ENCODE results near the gene MNDA.

MNDA gene

DNA sequence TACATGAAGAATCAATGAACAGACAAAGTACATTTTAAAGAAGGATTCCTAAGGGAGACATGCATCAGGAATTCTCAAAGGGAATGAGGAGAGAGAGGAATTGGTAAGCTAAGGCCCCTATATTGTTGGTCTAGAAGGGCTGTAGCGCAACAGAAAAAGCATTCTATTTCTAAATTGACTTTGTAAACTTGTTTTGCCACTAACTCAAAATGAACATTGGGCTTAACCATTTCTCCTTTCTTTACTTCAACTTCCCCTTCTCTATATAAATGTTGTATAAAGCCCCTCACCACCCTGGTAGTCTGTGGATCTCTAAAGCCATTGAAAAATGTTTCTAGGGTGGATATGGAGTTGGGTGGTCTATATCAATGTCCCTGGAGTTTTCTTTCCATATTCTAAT, 29.8 kb upstream of the MNDA start:
- DNase-seq: no peak
- H3K4me1 Mint-ChIP-seq: no peaks in the 10 kb centered on the region
- TF ChIP-seq, protein P1, sequence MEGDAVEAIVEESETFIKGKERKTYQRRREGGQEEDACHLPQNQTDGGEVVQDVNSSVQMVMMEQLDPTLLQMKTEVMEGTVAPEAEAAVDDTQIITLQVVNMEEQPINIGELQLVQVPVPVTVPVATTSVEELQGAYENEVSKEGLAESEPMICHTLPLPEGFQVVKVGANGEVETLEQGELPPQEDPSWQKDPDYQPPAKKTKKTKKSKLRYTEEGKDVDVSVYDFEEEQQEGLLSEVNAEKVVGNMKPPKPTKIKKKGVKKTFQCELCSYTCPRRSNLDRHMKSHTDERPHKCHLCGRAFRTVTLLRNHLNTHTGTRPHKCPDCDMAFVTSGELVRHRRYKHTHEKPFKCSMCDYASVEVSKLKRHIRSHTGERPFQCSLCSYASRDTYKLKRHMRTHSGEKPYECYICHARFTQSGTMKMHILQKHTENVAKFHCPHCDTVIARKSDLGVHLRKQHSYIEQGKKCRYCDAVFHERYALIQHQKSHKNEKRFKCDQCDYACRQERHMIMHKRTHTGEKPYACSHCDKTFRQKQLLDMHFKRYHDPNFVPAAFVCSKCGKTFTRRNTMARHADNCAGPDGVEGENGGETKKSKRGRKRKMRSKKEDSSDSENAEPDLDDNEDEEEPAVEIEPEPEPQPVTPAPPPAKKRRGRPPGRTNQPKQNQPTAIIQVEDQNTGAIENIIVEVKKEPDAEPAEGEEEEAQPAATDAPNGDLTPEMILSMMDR (IDR thresholded peaks at IDR 0.05): no peak
- H3K36me3 Mint-ChIP-seq (ENCODE audit: low read depth): no peaks in the 10 kb centered on the region
- no peaks in the 10 kb centered on the region for H3K9me3 Mint-ChIP-seq
- H3K4me3 Mint-ChIP-seq: no peak overlapping the region
- peaks cover 3% of the 10 kb centered on the region for H3K27me3 Mint-ChIP-seq (ENCODE audit: low read depth, poor library complexity)
- H3K27ac Mint-ChIP-seq: no peak overlapping the region

DNA sequence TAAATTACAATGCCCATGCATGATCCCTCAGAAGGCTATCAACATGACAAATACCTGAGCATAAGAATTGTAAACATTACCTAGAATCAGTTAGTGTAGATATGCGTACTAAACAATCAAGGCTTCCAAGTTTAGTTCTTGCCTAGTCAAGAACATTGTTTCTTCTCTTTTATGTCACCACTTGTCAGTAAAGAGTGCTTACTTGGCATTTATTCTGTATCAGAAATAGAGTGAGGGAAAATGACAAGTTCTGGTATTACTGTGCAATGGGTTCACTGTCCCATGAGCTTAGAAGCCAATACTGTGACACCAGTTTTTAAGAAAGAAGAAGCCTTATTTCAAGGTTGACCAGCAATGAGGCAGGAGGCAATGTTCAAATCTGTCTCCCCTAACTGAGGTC, 27.5 kb upstream of the MNDA start:
- no peak for DNase-seq
- Mint-ChIP-seq H3K27ac (no peak overlapping the region), H3K27me3 (ENCODE audit: low read depth, poor library complexity) (peaks cover 4% of the 10 kb centered on the region), H3K36me3 (ENCODE audit: low read depth) (no peaks in the 10 kb centered on the region), H3K4me1 (no peaks in the 10 kb centered on the region), H3K4me3 (no peak overlapping the region), H3K9me3 (no peaks in the 10 kb centered on the region)
- TF ChIP-seq, protein P1 (IDR thresholded peaks at IDR 0.05): no peak

DNA sequence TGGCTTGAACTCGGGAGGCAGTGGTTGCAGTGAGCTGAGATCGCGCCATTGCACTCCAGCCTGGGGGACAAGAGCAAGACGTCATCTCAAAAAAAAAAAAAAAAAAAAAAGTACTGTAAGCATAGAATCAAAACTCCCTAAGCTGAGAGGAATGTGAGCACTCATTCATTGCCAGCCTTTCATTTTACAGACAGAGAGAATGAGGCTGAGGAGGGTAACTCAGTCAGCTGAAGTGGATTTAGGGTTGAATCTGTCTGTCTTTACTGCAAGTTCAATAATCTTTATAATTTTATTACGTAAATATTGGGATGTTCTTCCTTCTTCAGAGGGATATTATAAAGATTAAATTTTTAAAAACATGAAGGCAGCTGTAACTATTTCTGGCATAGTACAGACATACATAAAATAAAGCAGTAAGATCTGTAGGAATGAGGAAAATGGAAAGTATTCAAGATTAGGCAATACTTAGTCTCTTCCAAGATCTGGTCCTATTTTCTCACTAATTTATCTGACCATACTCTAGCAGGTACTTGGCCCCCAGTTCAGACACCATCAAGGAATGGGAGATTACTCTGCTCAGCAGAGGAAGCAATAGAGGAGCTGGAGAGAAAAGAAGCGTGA, 24.1 kb upstream of the MNDA start:
- Mint-ChIP-seq H3K27me3 (ENCODE audit: low read depth, poor library complexity) (peaks cover 4% of the 10 kb centered on the region), H3K4me1 (no peaks in the 10 kb centered on the region), H3K27ac (no peak overlapping the region), H3K36me3 (ENCODE audit: low read depth) (no peaks in the 10 kb centered on the region), H3K4me3 (no peak overlapping the region), H3K9me3 (no peaks in the 10 kb centered on the region)
- TF ChIP-seq, protein P1 (IDR thresholded peaks at IDR 0.05): no peak
- no peak for DNase-seq

DNA sequence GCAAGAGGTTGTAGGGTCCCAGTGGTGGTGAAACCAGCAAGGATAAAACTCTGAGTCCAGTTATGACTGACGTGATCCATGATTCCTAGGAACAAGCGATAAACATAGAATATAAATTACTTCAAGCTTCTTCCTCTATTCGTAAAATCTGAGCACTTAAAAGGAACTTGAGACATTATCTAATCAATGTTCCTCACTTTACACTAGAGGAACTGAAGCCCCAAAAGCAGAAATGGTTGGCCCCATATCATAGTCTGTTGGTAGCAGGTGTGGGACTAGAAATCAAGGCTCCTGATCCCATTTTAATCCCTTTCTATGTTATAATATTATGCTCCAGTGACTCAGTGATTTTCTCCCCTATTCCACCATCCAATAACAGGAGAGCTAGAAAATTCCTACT, 21.9 kb upstream of the MNDA start:
- Mint-ChIP-seq H3K36me3 (ENCODE audit: low read depth) (no peaks in the 10 kb centered on the region), H3K4me1 (no peaks in the 10 kb centered on the region), H3K9me3 (no peaks in the 10 kb centered on the region), H3K27me3 (ENCODE audit: low read depth, poor library complexity) (peaks cover 4% of the 10 kb centered on the region), H3K4me3 (no peak overlapping the region), H3K27ac (no peak overlapping the region)
- DNase-seq: no peak
- TF ChIP-seq, protein P1 (IDR thresholded peaks at IDR 0.05): no peak

DNA sequence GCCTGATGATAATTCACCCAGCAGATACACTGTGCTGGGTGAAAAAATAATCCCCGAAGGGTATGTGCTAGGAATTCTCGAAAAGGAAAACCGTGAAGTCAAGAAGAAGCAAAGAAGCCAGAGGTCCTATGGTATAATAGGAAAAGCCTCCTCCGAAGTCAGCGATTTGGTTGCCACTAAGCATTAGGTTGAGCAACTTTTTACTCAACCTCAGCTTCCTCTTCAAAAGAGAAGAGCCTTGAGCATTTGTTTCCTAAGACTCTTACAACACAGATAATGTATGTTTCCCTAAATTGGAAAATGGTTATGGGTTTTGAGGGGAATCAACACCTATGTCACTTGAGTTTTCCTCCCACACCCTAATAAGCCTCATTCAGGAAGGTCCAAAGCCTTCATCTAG, 21.3 kb upstream of the MNDA start:
- DNase-seq: no peak

DNA sequence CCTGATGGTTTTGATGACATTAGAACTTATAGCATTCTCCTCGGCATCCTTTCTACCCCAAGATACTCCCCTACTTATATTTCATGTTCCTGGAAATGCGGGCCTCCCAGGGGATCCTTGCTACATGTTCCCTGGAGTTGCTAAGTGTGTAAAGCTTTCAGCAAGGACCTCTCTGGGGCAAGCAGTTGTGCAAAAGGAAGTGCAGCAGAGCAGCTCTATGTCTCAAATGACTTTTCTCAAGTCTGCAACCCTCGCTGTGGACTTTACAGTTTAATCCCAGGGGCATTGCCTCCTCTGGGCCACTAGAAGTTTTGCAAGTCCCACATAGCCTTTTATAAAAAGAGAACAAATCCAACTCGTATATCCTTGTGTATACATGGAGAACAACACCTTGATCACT, 20.8 kb upstream of the MNDA start:
- no peaks in the 10 kb centered on the region for H3K4me1 Mint-ChIP-seq
- no peak overlapping the region for H3K4me3 Mint-ChIP-seq
- TF ChIP-seq, protein P1 (IDR thresholded peaks at IDR 0.05): no peak
- H3K9me3 Mint-ChIP-seq: no peaks in the 10 kb centered on the region
- no peak for DNase-seq
- no peak overlapping the region for H3K27ac Mint-ChIP-seq
- H3K27me3 Mint-ChIP-seq (ENCODE audit: low read depth, poor library complexity): peaks cover 4% of the 10 kb centered on the region
- no peaks in the 10 kb centered on the region for H3K36me3 Mint-ChIP-seq (ENCODE audit: low read depth)

More for the DNA sequence above, 21.3 kb upstream of the MNDA start:
- Mint-ChIP-seq H3K27ac (no peak overlapping the region), H3K4me3 (no peak overlapping the region), H3K4me1 (no peaks in the 10 kb centered on the region), H3K9me3 (no peaks in the 10 kb centered on the region), H3K27me3 (ENCODE audit: low read depth, poor library complexity) (peaks cover 4% of the 10 kb centered on the region), H3K36me3 (ENCODE audit: low read depth) (no peaks in the 10 kb centered on the region)
- TF ChIP-seq, protein P1 (IDR thresholded peaks at IDR 0.05): no peak

Measured in nephron progenitor cell (in vitro differentiated cells).